Peyer's patch (tissue), 4 donors: ENCODE results near the gene SUPV3L1.

Source experiments
- POLR2A ChIP-seq, 2 donors: fragments of 450-650 bp; IDR thresholded peaks; one replicate each; pipeline ENCODE4 v1.5.1; 2017; ENCODE audit warnings: antibody characterized with exemption in 2 of 2, mild to moderate bottlenecking in 2 of 2, moderate library complexity in 2 of 2
- TF ChIP-seq, protein P1 (sequence below), 6 experiments: fragments of 450-650 bp in 4 of 6; fragments of 200-600 bp in 2 of 6; sonication (generic) in 1 of 6; IDR thresholded peaks; one replicate each; pipeline ENCODE4 v1.5.1; 2017 to 2019; ENCODE audit warnings: antibody characterized with exemption in 6 of 6, mild to moderate bottlenecking in 3 of 6, moderate library complexity in 1 of 6

DNA sequence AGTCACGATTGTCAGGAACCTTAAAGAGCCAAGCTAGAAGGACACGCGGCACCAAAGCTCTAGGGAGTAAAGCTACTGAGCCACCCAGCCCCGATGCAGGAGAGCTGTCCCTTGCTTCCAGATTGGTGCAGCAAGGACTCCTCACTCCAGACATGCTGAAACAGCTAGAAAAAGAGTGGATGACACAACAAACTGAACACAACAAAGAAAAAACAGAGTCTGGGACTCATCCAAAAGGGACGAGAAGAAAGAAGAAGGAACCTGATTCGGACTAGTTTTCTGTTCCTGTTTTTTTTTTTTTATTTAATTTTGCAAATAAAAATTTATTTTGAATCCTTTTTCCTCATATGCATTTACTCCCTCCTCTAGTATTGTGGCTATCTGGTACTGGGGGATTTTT is 28.7 kb downstream of the SUPV3L1 start:
- no peak for TF ChIP-seq POLR2A (IDR thresholded peaks at IDR 0.05)
- TF ChIP-seq, protein P1, sequence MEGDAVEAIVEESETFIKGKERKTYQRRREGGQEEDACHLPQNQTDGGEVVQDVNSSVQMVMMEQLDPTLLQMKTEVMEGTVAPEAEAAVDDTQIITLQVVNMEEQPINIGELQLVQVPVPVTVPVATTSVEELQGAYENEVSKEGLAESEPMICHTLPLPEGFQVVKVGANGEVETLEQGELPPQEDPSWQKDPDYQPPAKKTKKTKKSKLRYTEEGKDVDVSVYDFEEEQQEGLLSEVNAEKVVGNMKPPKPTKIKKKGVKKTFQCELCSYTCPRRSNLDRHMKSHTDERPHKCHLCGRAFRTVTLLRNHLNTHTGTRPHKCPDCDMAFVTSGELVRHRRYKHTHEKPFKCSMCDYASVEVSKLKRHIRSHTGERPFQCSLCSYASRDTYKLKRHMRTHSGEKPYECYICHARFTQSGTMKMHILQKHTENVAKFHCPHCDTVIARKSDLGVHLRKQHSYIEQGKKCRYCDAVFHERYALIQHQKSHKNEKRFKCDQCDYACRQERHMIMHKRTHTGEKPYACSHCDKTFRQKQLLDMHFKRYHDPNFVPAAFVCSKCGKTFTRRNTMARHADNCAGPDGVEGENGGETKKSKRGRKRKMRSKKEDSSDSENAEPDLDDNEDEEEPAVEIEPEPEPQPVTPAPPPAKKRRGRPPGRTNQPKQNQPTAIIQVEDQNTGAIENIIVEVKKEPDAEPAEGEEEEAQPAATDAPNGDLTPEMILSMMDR (IDR thresholded peaks at IDR 0.05): no peak
